Endodermal cell (in vitro differentiated cells): ENCODE results near the gene PHF20. TPM values are rescaled to one million over a fixed set of nuclear protein-coding genes. Genes with fewer than 3 reads are reported as not detected.

Experiments used
- DNase-seq: peaks from one replicate; pipeline ENCODE4 v3.0.0-alpha.2; 2017
- H3K27ac ChIP-seq: 2 replicates; pipeline ENCODE4 v1.5.1; 2013; ENCODE audit warnings: mild to moderate bottlenecking, low read depth, low read length, moderate library complexity
- H3K27me3 ChIP-seq: 2 replicates; pipeline ENCODE4 v1.6.1; 2013; ENCODE audit warnings: mild to moderate bottlenecking, low read length, moderate library complexity; ENCODE audit not compliant: insufficient read depth, control insufficient read depth, poor library complexity, severe bottlenecking
- H3K36me3 ChIP-seq: 2 replicates; pipeline ENCODE4 v1.7.0; 2013; ENCODE audit warnings: mild to moderate bottlenecking, low read length, moderate library complexity; ENCODE audit not compliant: control insufficient read depth, insufficient read depth
- H3K4me1 ChIP-seq: one replicate; pipeline ENCODE4 v1.7.0; 2013; ENCODE audit warnings: low read length; ENCODE audit not compliant: control insufficient read depth, insufficient read depth
- H3K4me3 ChIP-seq: 2 replicates; pipeline ENCODE4 v1.5.1; 2013; ENCODE audit warnings: mild to moderate bottlenecking, low read length, moderate library complexity
- H3K9ac ChIP-seq: 2 replicates; pipeline ENCODE4 v1.6.1; 2013; ENCODE audit warnings: mild to moderate bottlenecking, low read length, moderate library complexity; ENCODE audit not compliant: poor library complexity, severe bottlenecking; ENCODE audit errors: extremely low read depth
- H3K9me3 ChIP-seq: 2 replicates; pipeline ENCODE4 v1.6.1; 2013; ENCODE audit warnings: mild to moderate bottlenecking, low read length, moderate library complexity; ENCODE audit not compliant: control insufficient read depth
- H3K27ac Mint-ChIP-seq: 2 replicates; pipeline ENCODE4 v1.8.0; 2020; ENCODE audit warnings: mixed read lengths
- H3K27me3 Mint-ChIP-seq: 2 replicates; pipeline ENCODE4 v1.8.0; 2021; ENCODE audit warnings: mild to moderate bottlenecking, mixed read lengths; ENCODE audit not compliant: insufficient read depth
- H3K36me3 Mint-ChIP-seq: 2 replicates; pipeline ENCODE4 v1.8.0; 2020; ENCODE audit warnings: low read depth, mixed read lengths
- H3K4me1 Mint-ChIP-seq: 2 replicates; pipeline ENCODE4 v1.8.0; 2020; ENCODE audit warnings: mixed read lengths
- H3K4me3 Mint-ChIP-seq: 2 replicates; pipeline ENCODE4 v1.8.0; 2020; ENCODE audit warnings: mild to moderate bottlenecking, moderate library complexity, mixed read lengths
- H3K9me3 Mint-ChIP-seq: 2 replicates; pipeline ENCODE4 v1.8.0; 2020; ENCODE audit warnings: mild to moderate bottlenecking, mixed read lengths
- CTCF ChIP-seq: fragments of 200-600 bp; sonication (generic); conservative IDR thresholded peaks from 2 replicates; pipeline ENCODE4 v1.5.0; 2021; ENCODE audit warnings: antibody characterized with exemption, mild to moderate bottlenecking
- WGBS, 2 experiments: methylation state at CpG; one replicate each; pipeline versions ENCODE4 v1.1.5 to v1.1.7; 2013; ENCODE audit warnings: missing lambda C conversion rate in 2 of 2, mixed read lengths in 1 of 2; ENCODE audit not compliant: insufficient coverage in 1 of 2, insufficient read length in 1 of 2; 5-methylcytosine and 5-hydroxymethylcytosine counted together
- total RNA-seq, 2 donors: library from RNA; stranded (reverse); fragmentation: NEBNext Ultra II Directional in 1 of 2; extraction: Animal tissue kit (Norgen Biotek cat#: 25700) in 1 of 2; gene quantifications; 2 replicates in 1 of 2; 3 replicates in 1 of 2; pipeline ENCODE4 v1.2.1, GENCODE V29; 2021

PHF20 gene
- total RNA-seq, 2 donors from 2014 or later: 68.1 to 78.8 TPM

- H3K36me3 ChIP-seq: no peaks in the 10 kb centered on the region
- peaks cover 8% of the 10 kb centered on the region for H3K27me3 Mint-ChIP-seq
- WGBS, 2 experiments: 85 to 98% methylated on average over 6 of the region's 6 CpGs
These were observed 212.6 kb downstream of the PHF20 start for GRCh38 chr20:35984382-35984781.

GRCh38 chr20:35985806-35986205 is 214.0 kb downstream of the PHF20 start:
- 89 to 100% methylated on average over 1 to 2 of the region's 2 CpGs for WGBS, 2 experiments
- H3K36me3 Mint-ChIP-seq: no peaks in the 10 kb centered on the region
- no peaks in the 10 kb centered on the region for H3K9me3 ChIP-seq
- H3K4me1 ChIP-seq: no peaks in the 10 kb centered on the region
- H3K27ac ChIP-seq: no peak overlapping the region
- no peaks in the 10 kb centered on the region for H3K4me1 Mint-ChIP-seq
- H3K36me3 ChIP-seq: no peaks in the 10 kb centered on the region
- H3K9me3 Mint-ChIP-seq: no peaks in the 10 kb centered on the region
- DNase-seq: no peak
- no peak for TF ChIP-seq CTCF
- H3K9ac ChIP-seq: no peak overlapping the region
- H3K4me3 Mint-ChIP-seq: no peak overlapping the region
- no peak overlapping the region for H3K4me3 ChIP-seq
- H3K27ac Mint-ChIP-seq: no peak overlapping the region
- peaks cover 7% of the 10 kb centered on the region for H3K27me3 ChIP-seq
- H3K27me3 Mint-ChIP-seq: peaks cover 6% of the 10 kb centered on the region

More at GRCh38 chr20:35984382-35984781, 212.6 kb downstream of the PHF20 start:
- Histone ChIP-seq H3K9ac (no peak overlapping the region), H3K9me3 (no peaks in the 10 kb centered on the region), H3K4me3 (no peak overlapping the region), H3K4me1 (no peaks in the 10 kb centered on the region), H3K27ac (no peak overlapping the region), H3K27me3 (peaks cover 3% of the 10 kb centered on the region)
- Mint-ChIP-seq H3K27ac (no peak overlapping the region), H3K4me3 (no peak overlapping the region), H3K4me1 (no peaks in the 10 kb centered on the region), H3K9me3 (no peaks in the 10 kb centered on the region), H3K36me3 (no peaks in the 10 kb centered on the region)
- DNase-seq: peak; percentile 16
- no peak for TF ChIP-seq CTCF

- TF ChIP-seq CTCF: no peak
- Histone ChIP-seq H3K9me3 (no peaks in the 10 kb centered on the region), H3K4me3 (no peak overlapping the region), H3K9ac (no peak overlapping the region), H3K4me1 (no peaks in the 10 kb centered on the region), H3K27ac (no peak overlapping the region), H3K27me3 (peaks cover 7% of the 10 kb centered on the region), H3K36me3 (no peaks in the 10 kb centered on the region)
- Mint-ChIP-seq H3K4me1 (peaks cover 3% of the 10 kb centered on the region), H3K27ac (no peak overlapping the region), H3K27me3 (peaks cover 6% of the 10 kb centered on the region), H3K36me3 (no peaks in the 10 kb centered on the region), H3K4me3 (no peak overlapping the region), H3K9me3 (no peaks in the 10 kb centered on the region)
- 100% methylated on average over 1 of the region's 2 CpGs for WGBS, 2 experiments
- DNase-seq: no peak
These were observed 217.2 kb downstream of the PHF20 start for GRCh38 chr20:35988910-35989463.
